ENCODE data around the gene CCDC194. TPM values are rescaled to one million over a fixed set of nuclear protein-coding genes. Genes with fewer than 3 reads are reported as not detected.

Gene CCDC194
- total RNA-seq, 3 donors from 2014 or later: 0.64 to 0.66 TPM; not detected in 1

DNA sequence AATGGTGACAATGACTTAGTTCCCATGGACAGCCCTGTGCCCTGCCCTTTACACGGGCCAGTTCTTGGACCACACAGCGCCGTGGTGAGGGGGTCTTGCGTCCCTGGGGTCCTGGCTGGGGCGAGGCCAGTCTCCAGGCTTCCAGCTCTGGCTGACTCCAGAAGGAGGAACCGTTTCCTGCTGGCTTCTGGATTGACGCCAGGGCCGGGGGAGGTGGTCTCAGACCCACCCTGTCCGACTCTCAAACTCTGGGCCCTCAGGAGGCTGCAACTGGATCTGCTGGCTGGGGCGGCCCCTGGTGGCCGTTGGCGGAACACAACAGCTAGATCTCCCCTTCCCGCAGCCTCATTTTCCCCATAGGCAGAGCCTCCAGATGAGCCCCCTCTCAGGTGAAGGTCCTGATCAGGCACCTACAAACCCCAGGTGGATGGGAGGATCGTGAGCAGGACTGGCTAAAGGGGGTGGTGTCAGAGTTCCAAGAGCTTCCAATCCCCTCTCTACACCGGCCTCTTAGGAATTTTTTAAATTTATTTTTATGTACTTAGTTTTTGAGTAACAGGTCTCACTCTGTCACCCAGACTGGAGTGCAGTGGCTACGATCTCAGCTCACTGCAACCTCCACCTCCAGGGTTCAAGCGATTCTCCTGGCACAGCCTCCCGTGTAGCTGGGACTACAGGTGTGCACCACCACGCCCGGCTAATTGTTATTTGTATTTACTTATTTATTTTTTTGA is 8.0 kb downstream of the CCDC194 start:
- peaks cover 0 to 2% of the 10 kb centered on the region in 2 donors for H3K4me1 ChIP-seq
- H3K27me3 ChIP-seq: no peaks in the 10 kb centered on the region
- no peaks in the 10 kb centered on the region for H3K36me3 ChIP-seq
- H3K4me3 ChIP-seq: no peak overlapping the region
- no peaks in the 10 kb centered on the region for H3K9me3 ChIP-seq
- no peak overlapping the region for H3K27ac ChIP-seq
- DNase-seq (ENCODE audit: low spot score in 2 of 2): peak in 1 of 2 donors; percentile 59
- TF ChIP-seq POLR2A (IDR thresholded peaks at IDR 0.05): no peak
- TF ChIP-seq, protein P1, sequence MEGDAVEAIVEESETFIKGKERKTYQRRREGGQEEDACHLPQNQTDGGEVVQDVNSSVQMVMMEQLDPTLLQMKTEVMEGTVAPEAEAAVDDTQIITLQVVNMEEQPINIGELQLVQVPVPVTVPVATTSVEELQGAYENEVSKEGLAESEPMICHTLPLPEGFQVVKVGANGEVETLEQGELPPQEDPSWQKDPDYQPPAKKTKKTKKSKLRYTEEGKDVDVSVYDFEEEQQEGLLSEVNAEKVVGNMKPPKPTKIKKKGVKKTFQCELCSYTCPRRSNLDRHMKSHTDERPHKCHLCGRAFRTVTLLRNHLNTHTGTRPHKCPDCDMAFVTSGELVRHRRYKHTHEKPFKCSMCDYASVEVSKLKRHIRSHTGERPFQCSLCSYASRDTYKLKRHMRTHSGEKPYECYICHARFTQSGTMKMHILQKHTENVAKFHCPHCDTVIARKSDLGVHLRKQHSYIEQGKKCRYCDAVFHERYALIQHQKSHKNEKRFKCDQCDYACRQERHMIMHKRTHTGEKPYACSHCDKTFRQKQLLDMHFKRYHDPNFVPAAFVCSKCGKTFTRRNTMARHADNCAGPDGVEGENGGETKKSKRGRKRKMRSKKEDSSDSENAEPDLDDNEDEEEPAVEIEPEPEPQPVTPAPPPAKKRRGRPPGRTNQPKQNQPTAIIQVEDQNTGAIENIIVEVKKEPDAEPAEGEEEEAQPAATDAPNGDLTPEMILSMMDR (IDR thresholded peaks at IDR 0.05): peak; percentile 68 to 88 (median 83)
- intact Hi-C loops (cut with DNase I; ENCODE audit: low total_unique reads): loop anchor here (10.0 kb wide), 1 partner anchor 81 kb away; the partner anchor contains the start of genes ABHD8, DDA1 and MRPL34

DNA sequence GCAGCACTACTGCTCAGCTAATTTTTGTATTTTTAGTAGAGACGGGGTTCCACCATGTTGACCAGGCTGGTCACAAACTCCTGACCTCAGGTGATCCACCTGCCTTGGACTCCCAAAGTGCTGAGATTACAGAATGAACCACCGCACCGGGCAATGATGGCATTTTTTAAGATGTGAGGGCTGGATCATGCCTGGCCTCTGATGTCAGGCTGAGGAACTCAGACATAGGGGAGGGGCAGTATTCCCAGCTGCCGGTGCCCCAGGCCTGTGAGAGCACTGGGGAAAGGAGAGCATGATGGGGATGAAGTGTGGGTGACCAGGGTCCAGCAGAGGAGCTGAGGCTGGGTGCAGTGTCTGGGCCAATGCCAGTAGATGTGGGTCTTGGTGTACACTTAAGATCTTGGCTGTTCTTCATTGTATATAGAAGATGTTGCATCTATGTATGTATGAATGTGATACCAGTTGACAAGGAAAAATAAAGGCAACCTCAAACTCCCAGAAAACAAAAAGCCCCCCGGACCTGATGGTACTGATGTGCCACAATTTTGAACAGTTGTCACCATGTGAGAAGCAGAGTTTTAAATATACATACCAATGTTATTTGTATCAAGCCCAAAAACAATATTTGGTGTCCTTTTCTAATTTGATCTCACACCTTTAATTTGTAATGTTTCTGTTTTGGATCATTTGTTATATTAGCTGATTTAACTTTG is 13.4 kb downstream of the CCDC194 start:
- no peaks in the 10 kb centered on the region for H3K27me3 ChIP-seq
- no peak for TF ChIP-seq POLR2AphosphoS5 (IDR thresholded peaks at IDR 0.05)
- TF ChIP-seq, protein P1 (IDR thresholded peaks at IDR 0.05): no peak
- no peaks in the 10 kb centered on the region for H3K9me3 ChIP-seq
- no peaks in the 10 kb centered on the region for H3K4me1 ChIP-seq
- DNase-seq (ENCODE audit: low spot score in 2 of 2): no peak
- no peak overlapping the region for H3K27ac ChIP-seq
- H3K4me3 ChIP-seq: no peak overlapping the region
- no peaks in the 10 kb centered on the region for H3K36me3 ChIP-seq
- intact Hi-C loops (cut with DNase I; ENCODE audit: low total_unique reads): loop anchor here (10.0 kb wide), 1 partner anchor 76 kb away; the partner anchor contains the start of genes ABHD8, DDA1 and MRPL34

DNA sequence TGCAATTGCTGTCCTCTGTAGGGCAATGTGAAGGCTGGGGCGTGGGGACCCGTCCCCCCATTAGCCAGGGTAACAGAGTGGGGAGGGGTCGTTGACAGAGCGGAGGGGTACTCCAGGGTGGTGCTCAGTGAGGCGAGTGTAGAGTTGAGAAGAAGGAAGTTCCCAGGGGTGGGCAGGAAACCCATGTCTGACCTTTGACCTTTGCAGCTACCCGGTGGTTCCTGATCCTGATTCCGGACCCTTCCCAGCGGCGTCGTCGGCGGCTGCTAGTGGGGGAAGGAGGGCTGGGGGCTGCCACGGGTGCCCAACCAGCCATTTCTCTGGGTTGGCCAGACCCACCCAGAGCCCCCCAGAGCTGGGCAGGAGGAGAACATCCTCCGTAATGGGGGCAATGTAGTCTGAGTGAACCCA is 14.8 kb downstream of the CCDC194 start:
- TF ChIP-seq POLR2AphosphoS5 (IDR thresholded peaks at IDR 0.05) (no peak), POLR2A (IDR thresholded peaks at IDR 0.05) (no peak)
- TF ChIP-seq, protein P1 (IDR thresholded peaks at IDR 0.05): no peak
- H3K9me3 ChIP-seq: no peaks in the 10 kb centered on the region
- no peaks in the 10 kb centered on the region for H3K36me3 ChIP-seq
- DNase-seq (ENCODE audit: low spot score in 2 of 2): no peak
- no peak overlapping the region for H3K27ac ChIP-seq
- no peaks in the 10 kb centered on the region for H3K4me1 ChIP-seq
- no peak overlapping the region for H3K4me3 ChIP-seq
- intact Hi-C loops (cut with DNase I; ENCODE audit: low total_unique reads): no loop called here
- H3K27me3 ChIP-seq: no peaks in the 10 kb centered on the region

DNA sequence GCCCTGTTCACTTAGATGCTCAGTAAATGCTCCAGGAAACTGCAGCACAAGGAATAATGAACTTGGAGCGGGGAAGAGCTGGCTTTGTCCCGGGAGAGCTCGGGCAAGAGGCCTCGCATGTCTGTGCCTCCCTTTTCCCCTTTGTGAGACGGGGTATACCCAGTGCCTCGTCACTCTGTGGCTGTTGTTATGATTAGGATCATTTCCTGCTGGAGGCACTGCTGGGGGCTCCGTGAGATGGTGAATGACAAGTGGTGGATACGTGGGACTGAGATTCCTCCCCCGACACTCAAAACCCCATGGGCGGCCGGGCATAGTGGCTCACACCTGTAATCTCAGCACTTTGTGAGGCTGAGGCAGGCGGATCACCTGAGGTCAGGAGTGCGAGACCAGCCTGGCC is 15.7 kb downstream of the CCDC194 start:
- TF ChIP-seq POLR2A (IDR thresholded peaks at IDR 0.05) (no peak), POLR2AphosphoS5 (IDR thresholded peaks at IDR 0.05) (no peak)
- TF ChIP-seq, protein P1 (IDR thresholded peaks at IDR 0.05): no peak
- Histone ChIP-seq H3K4me3 (no peak overlapping the region), H3K4me1 (no peaks in the 10 kb centered on the region), H3K27me3 (no peaks in the 10 kb centered on the region), H3K9me3 (no peaks in the 10 kb centered on the region), H3K27ac (no peak overlapping the region), H3K36me3 (no peaks in the 10 kb centered on the region)
- no peak for DNase-seq (ENCODE audit: low spot score in 2 of 2)
- intact Hi-C loops (cut with DNase I; ENCODE audit: low total_unique reads): no loop called here
